ENCODE results near the gene CDC42EP1.
"Not testable (repeated sequence)": the region's sequence is repeated elsewhere in the genome, so short reads cannot be mapped to it uniquely, and the experiment has no call there.

CDC42EP1 gene, protein sequence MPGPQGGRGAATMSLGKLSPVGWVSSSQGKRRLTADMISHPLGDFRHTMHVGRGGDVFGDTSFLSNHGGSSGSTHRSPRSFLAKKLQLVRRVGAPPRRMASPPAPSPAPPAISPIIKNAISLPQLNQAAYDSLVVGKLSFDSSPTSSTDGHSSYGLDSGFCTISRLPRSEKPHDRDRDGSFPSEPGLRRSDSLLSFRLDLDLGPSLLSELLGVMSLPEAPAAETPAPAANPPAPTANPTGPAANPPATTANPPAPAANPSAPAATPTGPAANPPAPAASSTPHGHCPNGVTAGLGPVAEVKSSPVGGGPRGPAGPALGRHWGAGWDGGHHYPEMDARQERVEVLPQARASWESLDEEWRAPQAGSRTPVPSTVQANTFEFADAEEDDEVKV

DNA sequence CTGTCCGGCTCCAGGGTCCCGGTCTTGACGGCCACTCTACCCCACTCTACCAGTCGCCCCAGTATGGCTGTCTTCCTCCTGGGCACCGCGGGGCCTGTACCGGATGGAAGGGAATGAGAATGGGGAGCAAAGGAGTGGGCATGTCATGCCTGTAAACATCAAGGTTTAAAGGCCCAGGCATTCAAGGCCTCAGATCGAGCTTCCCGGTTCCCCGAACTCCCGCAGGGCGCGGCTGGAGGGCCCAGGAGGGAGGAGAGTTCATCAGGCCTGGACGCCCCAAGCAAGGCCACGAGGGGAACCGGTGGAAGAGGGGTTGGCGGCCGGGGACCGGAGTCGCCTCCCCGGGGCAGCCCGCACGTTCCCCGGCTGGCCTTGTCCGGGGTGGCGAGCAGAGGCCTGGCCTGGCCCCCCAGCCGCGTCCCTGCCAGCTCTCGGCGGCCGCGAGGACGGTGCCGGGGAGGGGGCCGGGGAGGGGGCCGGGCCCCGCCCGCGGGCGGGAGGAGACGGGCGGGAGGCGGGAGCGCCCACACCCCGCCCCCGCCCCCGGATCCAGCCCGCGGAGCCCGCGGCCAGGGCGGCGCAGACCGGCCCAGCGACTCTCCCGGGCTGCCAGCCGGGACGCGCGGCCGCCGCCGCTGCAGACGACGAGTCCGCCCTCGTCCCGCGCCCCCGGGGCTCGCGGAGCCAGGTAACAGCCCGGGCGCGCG is at the start of gene CDC42EP1:
Gene CDC42EP1 (plus strand): TSS at position 580 of the 707 bp plus-strand sequence. CDS start 5,870 bp downstream, outside the sequence.
- DNase-seq = no peak

DNA sequence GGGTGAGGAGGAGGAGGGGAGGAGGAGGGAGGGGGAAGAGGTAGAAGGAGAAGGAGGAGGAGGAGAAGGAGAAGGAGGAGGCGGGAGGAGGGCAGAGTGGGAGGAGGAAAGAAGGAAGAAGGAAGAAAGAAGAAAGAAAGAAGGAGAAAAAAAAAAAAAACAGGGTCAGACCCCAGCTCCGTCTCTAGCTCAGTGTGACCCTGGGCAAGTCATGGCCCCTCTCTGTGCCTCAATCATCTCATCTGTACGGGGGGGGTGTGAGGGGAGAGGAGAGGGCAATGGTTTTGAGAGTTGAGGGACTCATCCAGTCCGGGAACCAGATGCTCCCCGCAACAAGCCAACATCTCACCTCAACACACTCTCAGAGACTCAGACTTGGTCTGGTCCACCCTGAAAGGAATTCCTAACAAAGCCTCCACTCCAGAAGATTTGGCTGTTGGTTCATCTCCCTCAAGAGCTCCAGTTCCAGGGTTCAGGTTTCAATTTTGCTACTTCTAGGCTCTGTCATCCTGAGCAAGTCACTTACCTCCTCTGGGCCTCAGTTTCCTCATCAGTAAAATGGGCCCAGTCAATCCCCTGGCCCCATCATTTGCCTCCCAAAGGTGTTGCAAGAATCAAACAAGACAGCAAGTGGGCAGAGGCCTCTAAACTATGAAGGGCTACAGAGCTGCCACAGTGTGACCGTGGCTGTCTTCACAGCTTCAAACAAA is 48.7 kb upstream of the CDC42EP1 start:
- DNase-seq = no peak

GRCh38 chr22:37514526-37515051 is 45.7 kb upstream of the CDC42EP1 start:
- DNase-seq = no peak

DNA sequence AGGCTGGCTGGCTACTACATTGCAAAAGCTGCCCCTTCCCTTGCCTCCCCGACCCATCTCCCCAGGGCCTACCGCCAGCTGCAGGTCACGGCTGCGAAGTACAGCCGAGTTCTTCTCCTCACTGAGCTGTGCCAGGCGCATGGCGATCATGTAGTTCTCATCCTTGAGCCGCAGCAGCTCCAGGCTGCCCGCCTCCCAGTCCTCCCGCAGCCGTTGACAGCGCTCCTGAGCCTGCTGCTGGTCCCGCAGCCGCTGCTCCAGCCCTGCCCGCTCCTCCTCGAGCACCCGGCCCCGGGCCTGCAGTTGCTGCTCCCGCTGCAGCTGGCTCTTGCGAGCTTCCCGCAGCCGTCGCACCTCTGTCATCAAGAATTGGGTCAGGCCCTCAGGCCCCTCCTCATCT is 44.4 kb upstream of the CDC42EP1 start:
- DNase-seq = no peak

- DNase-seq = no peak
These were observed 43.8 kb upstream of the CDC42EP1 start for GRCh38 chr22:37516456-37516855.

- no peak for DNase-seq
These were observed 42.3 kb upstream of the CDC42EP1 start for GRCh38 chr22:37517826-37518450.

DNA sequence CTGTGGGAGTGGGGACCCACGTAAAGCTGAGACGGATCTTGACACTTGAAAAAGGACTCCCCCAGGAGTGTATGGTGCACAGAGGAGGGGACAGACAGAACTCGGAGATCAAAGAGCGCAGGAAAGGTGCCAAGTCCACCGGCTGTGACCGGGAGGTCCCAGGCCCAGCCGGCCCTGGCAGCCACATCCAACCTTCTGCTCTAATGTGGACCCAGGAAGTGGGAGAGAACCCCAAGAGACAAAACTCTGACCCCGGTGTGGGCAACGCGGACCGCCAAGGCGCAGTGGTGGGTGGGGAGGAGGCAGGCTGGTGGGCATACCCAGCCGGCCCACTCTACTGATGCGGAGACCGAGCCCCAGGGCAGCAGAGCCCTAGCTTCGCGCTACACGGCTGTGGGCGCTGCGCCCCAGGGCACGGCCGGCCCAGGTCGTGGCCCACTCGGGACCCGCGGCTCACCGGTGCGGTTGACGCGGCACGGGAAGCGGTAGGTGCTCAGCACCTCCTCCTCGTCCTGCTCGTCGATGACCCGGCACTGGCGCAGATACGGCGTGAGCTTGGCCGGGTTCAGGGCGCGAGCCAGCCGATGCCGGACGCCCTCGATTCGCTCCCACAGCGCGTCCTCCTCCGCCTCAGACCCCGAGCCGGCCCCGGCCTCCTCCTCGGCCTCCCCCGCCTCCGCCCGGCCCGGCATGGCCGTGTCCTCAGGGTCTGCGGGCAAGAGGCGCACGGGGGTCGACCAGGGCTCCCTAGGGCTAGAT is 41.6 kb upstream of the CDC42EP1 start:
- DNase-seq = no peak

- no peak for DNase-seq
These were observed 40.7 kb upstream of the CDC42EP1 start, which contains the start of gene CARD10 for GRCh38 chr22:37519268-37520195. Gene CARD10 (minus strand): TSS chr22:37519415. CDS start chr22:37519200, 215 bp downstream.

DNA sequence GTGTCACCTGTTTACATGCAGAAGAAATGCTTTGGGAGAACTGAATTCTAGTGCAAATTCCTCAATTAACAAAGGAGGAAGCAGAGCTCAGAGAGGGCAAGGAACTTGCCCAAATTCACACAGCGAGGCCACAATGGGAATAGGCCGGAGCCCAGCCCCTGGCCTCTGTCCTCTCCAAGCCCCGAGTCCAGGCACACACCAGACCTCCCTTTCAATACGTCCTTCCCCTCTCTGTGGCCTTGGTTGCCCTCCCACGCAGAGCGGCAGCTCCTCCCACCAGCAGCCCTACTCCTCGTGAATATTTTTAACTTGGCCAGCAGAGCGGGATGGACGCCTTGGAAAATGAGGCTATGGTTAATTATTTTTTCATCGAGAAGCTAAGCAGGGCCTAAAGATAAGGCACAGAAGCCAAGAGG is 39.5 kb upstream of the CDC42EP1 start:
- DNase-seq = no peak

DNA sequence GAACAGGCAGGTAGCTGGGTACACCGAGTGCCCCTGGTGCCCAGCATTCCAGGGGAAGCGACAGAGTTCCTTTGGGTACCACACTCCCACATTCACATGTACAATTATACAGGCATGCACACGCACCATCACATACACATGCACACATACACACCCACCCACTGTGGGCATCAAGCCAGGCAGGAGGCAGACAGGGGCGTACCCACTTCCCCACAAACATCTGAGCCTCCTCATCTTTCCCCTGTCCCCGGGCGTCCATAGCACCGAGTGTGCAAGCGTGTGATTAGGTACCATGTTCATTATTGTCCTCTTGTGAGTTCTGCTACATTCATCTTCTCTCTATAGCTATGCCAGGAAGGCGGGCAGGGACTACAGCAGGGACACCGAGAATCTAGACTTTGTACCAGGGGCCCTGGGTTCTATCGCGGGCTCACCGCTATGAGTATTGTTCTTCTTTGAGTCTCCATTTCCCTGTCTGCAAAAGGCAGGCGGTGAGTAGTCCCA is 39.0 kb upstream of the CDC42EP1 start:
- DNase-seq = no peak

GRCh38 chr22:37522482-37522881 is 37.8 kb upstream of the CDC42EP1 start:
- no peak for DNase-seq

DNA sequence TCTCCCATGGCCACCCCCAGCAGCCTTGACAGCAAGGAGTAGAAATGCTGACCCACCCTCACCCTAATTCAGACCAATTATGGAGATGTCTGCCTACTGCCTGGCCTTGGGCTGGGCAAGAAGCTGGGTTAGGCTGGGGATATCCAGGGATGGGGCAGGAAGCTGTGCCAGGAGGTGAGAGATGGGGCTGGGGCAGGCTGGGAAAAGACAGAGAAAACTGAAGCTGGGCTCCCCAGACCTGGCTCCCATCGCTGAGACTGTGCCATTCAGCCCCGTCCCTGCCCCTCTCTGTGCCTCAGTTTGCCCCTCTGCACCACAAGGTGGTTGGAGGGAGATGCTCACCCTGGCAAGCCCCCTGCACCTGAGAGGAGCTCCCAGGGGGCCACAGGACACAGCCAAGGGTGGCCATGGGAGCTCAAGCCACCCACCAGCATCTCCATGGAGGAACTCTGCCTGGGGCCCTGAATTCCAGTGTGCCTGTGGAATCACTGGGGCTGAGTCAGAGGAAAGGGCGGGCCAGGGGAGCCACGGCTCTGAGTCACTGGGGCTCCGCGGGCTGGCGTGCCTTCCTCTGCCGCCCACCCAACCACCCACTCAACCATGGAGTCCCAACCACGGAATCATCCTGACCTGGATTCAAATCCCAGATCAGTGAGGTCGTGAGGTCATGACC is 35.1 kb upstream of the CDC42EP1 start:
- DNase-seq = no peak

DNA sequence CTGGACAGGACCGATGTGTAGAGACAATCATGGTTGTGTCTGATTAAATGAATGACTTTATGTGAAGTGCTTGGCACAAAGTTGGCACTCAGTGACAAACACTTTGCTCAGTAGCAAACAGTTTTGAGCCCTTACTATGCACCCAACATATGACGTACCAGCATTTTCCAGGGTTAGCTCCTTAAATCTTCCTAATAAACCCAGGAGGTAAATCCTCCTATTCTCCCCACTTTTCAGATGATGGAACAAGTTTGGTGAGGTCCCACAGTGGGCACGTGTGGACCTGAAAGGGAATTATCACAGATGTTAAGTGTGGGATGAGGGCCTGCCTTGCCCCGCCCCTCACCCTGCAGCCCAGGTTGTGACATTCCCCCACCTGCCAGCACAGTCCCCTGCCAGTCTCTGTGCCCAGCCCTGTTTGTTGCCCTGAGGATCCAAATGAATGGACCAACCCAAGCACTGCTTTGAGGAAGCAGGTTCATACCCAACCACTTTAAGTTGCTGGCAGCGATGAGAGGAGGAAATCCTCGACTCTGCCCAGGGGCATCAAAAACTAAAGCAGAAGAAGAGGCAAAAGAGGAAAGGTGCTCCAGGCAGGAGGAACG is 34.4 kb upstream of the CDC42EP1 start:
- no peak for DNase-seq

- no peak for DNase-seq
These were observed 33.9 kb upstream of the CDC42EP1 start for GRCh38 chr22:37526376-37526775.

- not testable (repeated sequence) for DNase-seq
These were observed 33.1 kb upstream of the CDC42EP1 start for GRCh38 chr22:37527081-37527752.

DNA sequence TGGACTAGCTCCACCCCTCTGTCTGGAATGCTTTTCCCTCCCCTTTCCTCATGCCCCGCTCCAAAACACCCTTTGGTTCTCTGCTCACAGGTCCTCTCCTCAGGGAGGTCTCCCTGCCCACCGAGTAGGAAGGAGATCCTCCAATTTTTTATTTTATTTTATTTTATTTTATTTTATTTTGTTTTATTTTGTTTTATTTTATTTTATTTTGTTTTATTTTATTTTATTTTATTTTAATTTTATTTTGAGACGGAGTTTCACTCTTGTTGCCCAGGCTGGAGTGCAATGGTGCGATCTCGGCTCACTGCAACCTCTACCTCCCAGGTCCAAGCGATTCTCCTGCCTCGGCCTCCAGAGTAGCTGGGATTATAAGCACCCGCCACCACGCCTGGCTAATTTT is 32.3 kb upstream of the CDC42EP1 start:
- DNase-seq = not testable (repeated sequence)

- DNase-seq = no peak
These were observed 30.5 kb upstream of the CDC42EP1 start for GRCh38 chr22:37529652-37530345.

DNA sequence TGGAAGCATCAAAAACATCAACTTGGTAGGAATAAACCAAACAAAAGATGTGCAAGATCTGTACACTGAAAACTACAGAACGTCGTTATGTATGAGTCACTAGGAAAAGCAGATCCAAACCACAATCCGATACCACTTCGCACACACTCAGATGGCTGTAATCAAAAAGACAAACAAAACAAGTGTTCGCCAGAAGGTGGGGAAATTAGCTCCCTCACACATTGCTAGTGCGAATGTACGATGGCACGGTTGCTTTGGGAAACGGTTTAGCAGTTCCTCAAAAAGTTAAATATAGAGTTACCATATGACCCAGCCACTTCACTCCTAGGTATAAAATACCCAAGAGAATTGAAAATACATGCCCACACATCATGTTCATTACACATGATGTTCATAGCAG is 26.3 kb upstream of the CDC42EP1 start:
- no peak for DNase-seq
